Activated naive CD8-positive, alpha-beta T cell treated with anti-CD3 and anti-CD28 coated beads, Interleukin-2, amount 50 U/mL, for 16 hours (primary cell): ENCODE results near the gene FBLN5.
"Not testable (repeated sequence)": the region's sequence is repeated elsewhere in the genome, so short reads cannot be mapped to it uniquely, and the experiment has no call there.

Experiments
- DNase-seq: peaks from one replicate; pipeline ENCODE4 v3.0.0-alpha.2; 2020; ENCODE audit warnings: low read depth, low spot score

Gene FBLN5

DNA sequence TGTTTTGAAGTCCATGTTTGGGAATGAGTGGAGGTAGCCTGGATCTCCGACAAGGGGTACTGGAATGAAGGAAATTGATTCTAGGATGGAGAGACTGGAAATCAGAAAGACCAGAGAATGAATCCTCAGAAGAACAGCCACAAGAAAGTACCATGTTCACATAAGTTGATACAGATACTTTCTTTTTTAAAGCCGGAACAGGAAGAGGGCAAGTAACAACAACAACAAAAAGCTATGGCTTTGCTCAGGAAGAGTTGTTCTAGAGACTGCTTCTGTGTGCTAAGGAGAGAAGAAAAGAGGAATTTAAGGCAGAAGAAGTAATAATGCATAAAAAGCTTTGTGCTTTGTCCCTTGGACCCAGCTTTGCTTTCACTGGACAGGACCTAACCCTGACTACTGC is 86.4 kb downstream of the FBLN5 start:
- DNase-seq, result no peak

DNA sequence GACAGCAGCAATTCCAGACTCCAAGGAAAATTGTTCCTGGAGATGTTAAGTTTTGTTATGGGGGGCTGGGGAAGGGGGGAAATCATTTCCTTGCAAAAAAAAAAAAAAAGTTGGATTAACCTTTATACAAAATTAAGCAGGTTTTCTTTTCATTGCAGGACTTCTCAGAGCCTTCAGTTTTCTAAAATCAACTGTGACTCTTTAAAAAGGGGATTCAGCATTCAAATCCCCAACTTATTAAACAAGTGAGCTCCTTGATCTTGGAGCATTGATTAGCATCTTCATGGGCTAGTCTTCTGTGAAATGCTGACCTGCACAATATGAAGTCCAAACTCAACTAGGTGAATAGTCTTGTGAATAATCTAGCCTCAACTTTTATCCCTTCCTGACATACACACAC is 87.3 kb downstream of the FBLN5 start:
- DNase-seq, result no peak

DNA sequence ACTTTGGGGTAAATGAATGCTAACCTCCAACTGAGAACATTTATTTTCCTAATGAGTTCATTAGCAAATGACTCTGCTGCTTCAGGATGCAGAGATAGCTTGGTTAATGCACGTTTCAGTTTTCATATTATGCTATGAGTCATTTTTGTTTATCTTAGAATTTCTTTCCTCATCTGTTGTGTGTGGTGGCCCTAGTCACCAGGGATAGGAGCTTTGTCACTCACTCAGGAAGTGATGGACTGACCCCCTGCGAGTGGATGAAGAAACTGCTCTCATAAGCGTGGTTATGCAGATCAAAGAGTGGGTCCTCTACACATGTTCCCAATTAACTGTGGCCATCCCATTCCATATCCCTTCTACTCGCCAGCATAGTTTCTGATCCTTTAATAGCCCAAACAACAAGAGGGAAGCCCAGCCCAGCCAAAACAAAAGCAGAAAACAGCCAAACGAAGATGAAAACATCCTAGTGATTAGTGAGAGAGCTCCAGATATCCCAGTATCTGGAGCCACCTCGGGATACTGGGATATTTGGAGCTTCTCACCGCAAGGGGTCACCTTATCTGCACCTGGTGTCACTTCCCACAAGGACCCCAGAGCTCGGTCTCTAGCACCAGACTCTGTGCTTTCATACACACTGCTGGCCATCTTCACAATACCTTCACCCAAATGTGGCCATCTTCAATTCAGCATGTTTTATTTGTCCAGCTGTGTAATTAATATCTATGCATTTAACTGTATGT is 88.8 kb downstream of the FBLN5 start:
- no peak for DNase-seq

DNA sequence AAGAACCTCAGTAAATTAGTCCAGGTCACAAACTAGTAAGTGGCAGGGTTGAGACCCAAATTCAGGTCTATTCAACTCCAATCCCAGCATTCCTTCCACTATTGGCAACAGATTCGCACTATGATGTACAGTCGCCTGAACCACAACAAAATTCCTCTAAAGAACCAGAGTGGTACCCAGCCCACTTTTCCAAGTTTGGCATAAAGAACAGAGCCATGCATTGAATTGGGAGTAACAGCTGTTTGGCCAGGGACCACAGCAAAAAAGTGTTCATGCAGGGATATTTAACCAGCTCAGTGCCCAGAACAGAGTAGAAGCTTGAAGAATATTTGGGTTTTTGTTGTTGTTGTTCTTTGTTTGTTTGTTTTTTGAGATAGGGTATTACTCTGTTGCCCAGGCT is 89.9 kb downstream of the FBLN5 start:
- no peak for DNase-seq

DNA sequence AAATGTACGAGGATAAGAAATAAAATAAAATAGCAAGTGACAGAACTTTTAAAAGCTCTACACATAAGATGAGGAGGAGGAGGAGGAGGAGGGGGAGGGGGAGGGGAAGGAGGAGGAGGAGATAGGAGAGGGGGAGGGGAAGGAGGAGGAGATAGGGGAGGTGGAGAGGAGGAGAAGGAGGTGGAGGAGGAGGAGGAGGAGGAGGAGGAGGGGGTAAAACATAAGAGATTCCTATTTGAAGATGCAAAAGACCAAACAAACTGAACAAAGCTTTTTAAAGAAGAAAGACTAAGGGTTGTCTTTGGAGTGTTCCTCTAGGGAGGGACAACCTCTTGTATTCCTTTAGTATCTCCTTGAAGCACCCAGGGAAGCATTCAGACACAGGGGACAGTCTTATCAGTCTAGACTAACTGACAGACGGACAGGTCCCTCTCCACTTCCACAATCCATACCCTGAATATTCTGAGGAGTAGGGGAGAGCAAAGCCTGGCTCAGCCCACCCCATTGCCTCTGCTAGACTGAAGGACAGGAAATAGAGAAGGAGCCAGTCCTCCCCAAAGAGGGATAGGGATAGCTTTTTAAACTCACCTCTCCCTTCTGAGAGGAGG is 93.1 kb downstream of the FBLN5 start:
- no peak for DNase-seq

DNA sequence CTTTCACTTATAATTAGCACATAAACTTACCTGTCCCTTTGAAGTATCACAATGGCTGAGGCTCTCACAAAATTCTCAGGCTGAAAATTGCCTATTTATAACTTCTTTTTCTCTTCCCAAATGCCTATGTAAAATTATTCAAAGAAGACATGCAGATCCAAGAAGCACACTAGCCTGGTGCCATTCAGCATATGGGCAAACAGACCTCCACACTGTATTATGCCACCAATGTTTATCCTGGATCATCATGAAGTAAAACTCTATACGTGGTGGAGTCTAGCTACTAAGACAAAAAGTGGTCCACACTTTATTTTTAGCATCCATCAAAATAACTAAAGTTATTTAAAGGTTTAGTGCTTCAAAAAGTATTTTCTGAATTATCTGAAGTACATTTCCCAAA is 95.9 kb downstream of the FBLN5 start:
- no peak for DNase-seq

DNA sequence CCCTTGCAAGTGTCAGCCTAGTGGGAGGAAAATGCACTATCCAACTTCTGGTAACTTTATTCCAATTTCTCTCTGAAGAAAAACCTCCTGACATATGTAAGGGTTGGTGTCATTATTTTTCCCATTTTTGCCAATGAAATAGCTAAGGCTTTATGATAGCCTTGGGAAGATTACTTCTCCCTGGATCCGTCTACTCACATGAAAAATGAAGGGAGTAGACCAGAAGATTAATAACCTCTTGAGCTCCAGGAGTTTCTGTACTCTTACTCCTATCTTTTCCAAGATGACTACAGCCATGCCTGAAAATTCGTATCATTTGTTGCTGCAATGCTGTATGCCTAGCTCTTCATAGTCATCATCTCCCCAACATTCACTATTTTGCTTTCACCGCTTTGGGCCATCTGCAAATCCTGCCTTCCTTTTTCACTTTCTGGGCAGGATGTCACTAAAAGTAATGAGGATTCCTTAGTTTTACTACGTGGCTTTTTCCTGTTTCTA is 98.9 kb downstream of the FBLN5 start:
- no peak for DNase-seq

DNA sequence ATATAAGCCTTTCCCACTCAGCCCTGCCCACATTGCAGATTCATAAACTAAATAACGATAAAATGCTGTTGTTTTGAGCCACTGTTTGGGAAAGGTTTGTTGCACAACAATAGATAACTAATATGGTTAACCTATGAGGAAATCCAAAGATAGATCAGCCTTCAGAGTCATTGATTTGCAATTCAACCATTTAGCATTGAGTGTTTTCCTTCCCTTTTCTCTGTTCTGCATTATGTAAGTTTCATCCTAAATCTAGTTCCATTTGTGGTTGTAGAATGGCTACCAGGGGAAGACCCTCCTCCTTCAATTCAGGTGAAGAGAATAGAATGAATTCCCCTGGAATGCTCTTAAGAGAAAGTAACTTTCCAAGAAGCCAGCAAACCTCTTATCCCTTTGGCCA is 99.8 kb downstream of the FBLN5 start:
- DNase-seq, result no peak

DNA sequence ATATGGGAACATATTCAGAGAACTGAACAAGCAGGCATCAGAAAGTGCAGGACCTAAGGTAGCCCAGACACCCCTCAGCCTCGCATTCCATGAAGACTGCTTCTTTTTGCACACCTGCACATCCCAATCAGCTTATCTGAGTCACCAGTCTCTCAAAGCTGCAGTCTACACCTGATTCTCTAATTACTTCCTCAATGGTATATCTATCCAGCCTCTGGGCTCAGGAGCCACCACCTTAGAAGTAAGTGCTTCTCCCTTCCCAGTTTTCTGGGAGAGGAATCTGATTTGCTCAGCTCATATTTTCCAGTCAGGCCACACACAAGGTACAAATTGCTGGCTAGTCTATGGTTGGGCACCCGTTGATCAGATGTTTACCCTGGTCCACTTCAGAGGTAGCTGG is 101.8 kb downstream of the FBLN5 start:
- no peak for DNase-seq

DNA sequence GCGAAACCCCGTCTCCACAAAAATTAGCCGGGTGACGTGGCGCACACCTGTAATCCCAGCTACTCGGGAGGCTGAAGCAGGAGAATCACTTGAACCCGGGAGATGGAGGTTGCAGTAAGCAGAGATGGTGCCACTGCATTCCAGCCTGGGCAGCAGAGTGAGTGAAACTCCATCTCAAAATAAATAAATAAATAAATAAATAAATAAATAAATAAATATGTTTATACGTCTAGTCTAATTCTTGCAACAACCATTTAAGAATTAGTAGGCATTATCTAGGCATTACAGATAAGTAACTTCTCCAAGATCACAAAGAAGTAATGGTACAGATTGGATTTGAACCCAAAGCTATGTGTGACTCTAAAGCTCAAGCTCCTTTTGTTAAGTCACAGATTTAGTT is 102.4 kb downstream of the FBLN5 start:
- DNase-seq, result not testable (repeated sequence)

DNA sequence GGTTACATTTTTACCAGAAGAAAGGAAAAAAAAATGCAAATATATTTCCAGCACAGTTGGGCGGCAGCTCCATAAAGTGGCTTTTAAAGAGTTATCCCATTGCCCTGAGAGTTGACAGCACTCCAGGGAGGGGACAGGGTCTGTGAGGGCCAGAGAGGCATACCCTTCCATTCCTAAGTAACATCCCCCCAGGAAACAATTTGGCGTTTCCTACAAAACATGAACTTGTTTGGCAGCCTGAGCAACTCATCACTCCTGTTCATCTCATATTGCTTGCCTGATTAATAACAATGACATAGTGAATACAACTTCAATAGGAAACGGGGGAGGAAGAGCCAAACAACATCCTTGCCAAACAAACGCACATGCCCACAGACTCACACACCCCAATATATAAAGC is 103.5 kb downstream of the FBLN5 start:
- DNase-seq, result no peak

DNA sequence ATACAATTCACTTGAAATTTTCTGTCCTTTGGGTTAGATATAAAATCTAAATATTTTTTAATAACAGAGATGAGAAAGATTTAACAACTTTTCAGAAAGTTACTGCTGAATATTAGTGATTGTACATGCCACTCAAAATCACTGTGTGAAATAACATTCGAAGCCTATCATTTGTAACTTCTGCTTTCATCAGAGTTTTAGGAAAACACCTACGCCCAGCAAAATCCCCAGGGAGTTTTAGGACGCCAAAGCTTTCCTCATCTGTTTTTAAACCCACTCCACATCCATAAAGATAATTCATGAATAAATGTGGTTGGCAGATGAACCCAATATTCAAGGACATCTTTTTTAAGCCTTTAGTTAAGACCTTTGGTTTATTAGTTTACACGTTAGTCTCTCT is 104.1 kb downstream of the FBLN5 start:
- DNase-seq, result no peak

DNA sequence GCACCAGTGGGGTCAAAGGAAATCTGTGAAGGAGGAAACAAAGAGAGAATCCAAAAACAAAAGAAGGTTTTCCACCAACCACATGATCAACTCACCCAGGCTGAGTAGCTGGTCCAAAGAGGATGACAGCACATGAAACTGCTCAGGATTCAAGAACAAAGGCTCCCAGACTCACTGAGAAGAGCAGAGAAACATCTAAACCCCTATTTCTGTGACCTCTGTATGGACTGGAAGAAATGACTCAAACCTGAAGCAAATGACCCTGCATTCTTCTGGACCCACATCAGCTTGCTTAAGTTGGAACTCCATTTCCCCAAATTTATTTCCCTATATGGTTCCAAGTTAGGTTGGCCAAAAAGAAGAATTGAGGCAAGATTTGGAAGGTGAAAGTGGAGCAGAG is 106.4 kb downstream of the FBLN5 start:
- DNase-seq, result no peak

DNA sequence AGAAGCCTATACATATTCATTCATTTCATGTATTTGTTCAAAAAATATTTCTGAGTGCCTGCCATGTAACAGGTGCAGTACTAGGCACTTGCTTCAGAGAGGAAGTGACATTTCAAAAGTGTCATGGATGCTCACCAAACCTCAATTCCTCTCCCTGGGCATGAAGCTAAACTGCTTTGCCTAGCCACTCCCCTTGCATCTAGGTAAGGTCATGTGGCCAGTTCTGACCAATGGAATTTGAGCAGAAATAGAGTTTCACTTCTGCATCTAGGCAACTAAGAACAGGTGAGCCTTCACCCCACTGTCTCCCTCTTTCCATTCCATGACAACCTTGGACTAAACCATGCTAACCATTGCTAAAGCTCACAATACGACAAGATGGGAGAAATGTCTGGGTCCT is 107.7 kb downstream of the FBLN5 start:
- DNase-seq, result no peak

DNA sequence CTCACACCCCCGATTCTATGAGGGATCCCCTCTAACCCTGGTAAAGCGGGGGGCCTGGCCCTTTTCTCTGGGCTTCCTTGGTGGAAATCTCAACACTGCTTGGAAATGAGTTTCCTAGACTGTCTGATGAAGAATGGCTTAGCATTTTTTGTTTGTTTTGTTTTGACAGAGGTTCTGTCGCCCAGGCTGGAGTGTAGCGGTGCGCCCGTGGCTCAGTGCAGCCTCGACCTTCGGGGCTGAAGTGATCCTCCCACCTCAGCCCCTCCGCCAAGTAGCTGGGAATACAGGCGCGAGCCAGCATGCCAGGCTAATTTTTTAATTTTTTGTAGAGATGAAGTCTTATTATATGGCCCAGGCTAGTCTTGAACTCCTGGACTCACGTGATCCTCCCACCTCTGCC is 110.4 kb downstream of the FBLN5 start:
- no peak for DNase-seq

DNA sequence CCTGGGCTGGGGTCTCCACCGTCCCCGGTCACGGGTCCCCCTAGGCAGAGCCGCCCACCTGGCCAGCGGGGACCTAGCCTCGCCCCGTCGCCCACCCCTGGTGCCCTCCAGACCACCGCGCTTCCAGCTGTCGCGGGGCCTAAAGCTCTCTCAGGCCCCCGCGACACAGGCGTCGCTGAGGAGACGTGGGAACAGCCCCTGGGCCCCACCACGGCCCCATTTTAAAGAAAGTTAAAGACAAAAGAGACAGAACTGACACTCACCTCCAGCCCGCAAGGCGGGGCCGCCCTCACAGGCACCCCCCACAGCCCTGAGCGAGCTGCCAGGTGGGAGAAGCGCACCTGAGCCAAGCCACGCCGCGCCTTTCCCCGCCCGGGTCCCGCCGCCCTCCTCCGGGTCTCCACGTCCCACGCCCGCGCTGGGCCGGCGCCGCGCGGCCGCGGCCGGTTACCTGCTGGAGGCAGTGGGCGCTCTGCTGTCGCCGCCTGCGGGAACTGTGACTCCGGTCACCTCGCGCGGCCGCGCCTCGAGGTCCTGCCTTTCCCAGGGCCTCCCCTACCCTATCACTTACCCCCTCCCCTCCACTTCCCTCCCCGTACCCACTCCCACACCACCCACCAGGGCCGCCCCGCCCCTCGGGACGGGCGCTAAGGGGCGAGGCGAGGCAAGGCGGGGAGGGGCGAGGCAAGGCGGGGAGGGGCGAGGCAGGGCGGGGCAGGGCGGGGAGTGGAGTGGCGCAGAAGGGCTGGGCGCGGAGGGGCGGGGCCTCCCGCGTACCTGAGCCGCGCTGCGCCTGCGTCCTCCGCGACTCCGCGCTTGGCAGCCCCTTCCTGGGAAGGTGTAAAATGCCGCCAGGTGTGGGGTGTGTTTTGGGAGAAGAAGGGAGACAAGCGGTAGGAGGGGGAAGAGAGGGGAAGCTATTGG is 111.3 kb downstream of the FBLN5 start:
- DNase-seq, result peak; percentile 72

DNA sequence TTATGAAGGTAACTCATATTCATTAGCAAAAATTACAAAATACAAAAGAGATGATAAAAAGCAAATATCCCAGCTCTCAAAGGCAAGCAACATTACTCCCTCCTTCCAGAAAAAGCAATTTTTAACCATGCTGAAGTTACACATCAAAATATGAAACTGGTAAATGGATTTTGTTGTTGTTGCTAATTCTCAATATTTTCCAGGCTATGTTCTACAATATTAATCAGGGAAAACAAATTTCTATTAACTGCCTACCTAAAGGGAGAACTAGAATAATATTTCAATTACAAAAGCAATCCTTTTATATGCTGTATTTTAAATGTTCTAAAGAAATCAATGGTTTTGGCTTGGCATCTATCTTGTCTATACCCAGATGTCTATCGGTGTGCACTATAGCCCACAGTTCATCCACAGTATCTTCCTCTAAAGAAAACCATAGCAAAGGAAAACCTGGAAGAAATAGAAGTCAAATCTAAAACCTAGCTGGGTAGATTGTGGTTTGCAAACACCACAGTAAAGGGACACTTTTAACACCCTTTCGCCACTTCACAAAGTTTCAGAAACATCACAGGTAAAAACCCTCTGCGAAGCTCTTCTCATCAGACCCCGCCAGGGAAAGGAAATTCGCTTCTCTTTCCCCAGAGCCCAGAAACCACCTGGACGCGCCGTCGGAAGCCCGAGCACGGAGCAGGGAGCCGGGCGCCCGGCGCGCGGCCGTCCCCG is 112.1 kb downstream of the FBLN5 start:
- no peak for DNase-seq

DNA sequence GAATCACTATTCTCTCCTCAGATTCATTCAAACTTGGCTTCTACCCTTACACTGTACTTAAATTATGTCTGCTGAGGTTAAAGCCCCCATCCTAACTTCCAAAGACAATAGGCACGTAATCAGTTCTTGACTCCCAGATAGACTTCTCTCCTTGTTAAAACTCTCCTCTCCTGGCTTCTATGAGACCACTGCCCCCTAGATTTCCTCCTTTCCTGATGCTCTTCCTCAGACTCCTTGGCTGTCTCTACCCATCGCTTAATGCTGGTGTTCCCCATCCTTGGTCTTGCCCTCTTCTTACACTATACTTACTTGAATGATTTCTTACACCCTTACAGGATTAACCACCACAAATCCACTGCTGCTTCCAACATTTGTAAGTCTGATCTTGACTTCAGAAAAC is 112.9 kb downstream of the FBLN5 start:
- no peak for DNase-seq

DNA sequence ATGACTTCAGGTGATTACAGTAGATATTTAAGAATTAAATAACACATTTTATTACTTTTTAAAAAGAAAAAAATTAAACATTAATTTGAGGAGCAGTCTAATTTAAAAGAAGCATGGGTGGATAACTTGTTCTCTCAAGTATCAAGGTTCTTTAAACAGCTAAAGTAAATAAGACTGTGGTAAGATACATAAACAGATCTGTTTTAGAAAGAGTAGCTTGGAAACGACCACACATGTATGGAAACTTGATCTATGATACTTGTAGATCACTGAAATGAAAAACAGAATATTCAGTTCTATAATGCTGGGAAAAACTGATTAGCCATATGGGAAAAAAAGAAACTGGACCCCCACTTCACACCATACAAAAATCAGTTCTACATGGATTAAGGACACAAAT is 116.2 kb downstream of the FBLN5 start:
- DNase-seq, result no peak

DNA sequence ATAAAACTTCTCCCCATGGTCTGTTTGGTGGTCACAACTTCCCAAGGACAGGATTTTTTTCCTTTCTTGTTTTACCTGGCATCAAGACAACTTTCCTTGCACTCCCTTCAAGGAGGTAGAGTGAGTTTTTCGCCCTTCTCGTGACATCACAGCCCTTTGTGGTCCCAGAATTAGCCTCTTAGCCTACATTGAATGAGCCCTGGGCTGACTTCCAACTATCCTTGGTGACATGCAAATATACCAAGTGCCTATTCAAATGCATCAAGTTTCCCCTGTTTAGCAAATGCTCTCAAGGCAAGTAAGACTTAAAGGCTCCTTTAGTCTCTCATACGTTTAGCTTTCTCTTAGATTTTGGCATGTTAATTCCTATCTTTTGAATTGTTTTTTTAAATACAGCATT is 116.7 kb downstream of the FBLN5 start:
- no peak for DNase-seq

DNA sequence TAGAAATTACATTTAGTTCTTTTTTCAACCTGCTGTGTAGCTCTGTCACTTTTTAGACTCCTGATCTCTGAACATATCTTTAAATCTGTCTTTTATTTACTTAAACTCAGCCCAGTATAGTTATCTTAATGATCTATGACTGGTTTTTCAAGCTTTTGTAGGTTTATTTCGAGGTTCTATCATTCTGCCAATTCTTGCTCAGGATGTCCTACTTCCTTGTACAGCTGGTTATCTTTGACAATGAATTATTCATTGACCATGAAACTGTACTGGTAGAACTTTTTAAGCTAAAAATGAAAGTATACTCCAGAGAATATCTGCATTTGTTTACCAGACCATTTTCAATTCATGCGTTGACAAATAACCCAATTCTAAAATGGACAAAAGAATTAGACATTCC is 118.0 kb downstream of the FBLN5 start:
- no peak for DNase-seq

DNA sequence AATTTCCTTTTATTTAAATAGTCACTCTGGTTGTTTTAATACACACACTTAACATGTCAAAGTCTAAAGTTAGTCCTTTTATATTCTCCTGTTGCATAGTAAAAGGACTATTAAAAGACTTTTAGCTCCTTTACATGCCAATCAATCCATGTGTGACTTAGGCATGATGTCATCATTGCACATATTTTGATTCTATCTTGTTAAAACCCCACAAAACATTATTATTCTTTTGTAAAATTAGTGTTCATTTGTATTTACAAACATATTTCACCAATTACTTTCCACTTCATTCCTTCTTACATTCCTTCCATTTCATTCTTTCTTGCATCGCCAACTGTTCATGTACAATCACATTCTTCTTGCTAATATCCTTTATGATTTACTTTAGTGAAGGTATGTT is 119.7 kb downstream of the FBLN5 start:
- no peak for DNase-seq
